ENCODE results near the gene HIP1. TPM values are rescaled to one million over a fixed set of nuclear protein-coding genes. Genes with fewer than 3 reads are reported as not detected.

HIP1 gene
- total and polyA plus RNA-seq, 9 of the 15 experiments (the other 6 are each of a cell fraction or from before 2014, with no cell fraction given) = 2.4 to 13.7 (median 9.5) TPM

DNA sequence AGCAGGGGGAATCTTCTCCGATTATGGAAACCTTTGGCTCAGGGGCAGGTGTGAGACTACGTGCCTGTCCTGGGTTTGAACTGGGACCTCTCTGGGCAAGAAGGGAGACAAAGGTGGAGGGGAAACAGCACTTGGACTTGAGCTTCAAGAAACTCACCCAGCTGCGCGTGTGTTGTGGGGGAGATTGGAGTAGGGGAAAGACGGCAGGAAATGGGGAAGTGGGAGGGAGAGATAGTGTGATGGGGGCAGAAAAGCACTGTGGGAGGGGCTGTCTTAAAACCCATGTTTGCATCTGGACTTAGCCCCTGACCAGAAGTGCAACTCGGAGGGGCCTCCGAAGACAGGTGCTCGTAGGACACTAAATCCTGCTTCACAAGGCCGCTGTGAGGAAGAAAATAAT, 107.0 kb downstream of the HIP1 start (continued):
- TF ChIP-seq ZNF324 (CRISPR knock-in tag; IDR thresholded peaks at IDR 0.05) (no peak), STAT5A (IDR thresholded peaks at IDR 0.05; ENCODE audit: borderline replicate concordance, low read length) (no peak), ZNF280A (IDR thresholded peaks at IDR 0.05; ENCODE audit: low read depth, partially characterized antibody) (no peak), KLF10 (CRISPR knock-in tag; IDR thresholded peaks at IDR 0.05) (no peak), OTX1 (CRISPR knock-in tag; IDR thresholded peaks at IDR 0.05) (peak; percentile 19; the same call in 1 of the 2 replicates), DPF2 (IDR thresholded peaks at IDR 0.05) (peak; percentile 84), NCOA1 (IDR thresholded peaks at IDR 0.05; ENCODE audit: low read depth) (no peak; the same call in 1 of the 2 replicates), ZNF146 (CRISPR knock-in tag; IDR thresholded peaks at IDR 0.05; ENCODE audit: unreplicated experiment) (no peak), CHCHD3 (CRISPR knock-in tag; IDR thresholded peaks at IDR 0.05) (no peak), MTA1 (IDR thresholded peaks at IDR 0.05; ENCODE audit: borderline replicate concordance) (no peak; the same call in 1 of the 2 replicates), RHOXF2B (CRISPR knock-in tag; conservative IDR thresholded peaks at IDR 0.05) (no peak), ZNF143 (CRISPR knock-in tag; IDR thresholded peaks at IDR 0.05) (no peak), ZBTB17 (CRISPR knock-in tag; IDR thresholded peaks at IDR 0.05) (no peak), FOXP1 (CRISPR knock-in tag; IDR thresholded peaks at IDR 0.05) (no peak), TFAM (CRISPR knock-in tag; conservative IDR thresholded peaks at IDR 0.05) (no peak), ZNF77 (CRISPR knock-in tag; IDR thresholded peaks at IDR 0.05) (no peak), NUFIP1 (IDR thresholded peaks at IDR 0.05; ENCODE audit: partially characterized antibody) (no peak), POLR2B (IDR thresholded peaks at IDR 0.05; ENCODE audit: low read depth, partially characterized antibody) (no peak), TRIM28 (IDR thresholded peaks at IDR 0.05) (no peak), HDAC2 (IDR thresholded peaks at IDR 0.05) (no peak), DIDO1 (tag; IDR thresholded peaks at IDR 0.05; ENCODE audit: low read depth) (no peak), TBL1XR1 (IDR thresholded peaks at IDR 0.05; ENCODE audit: low read length in 2 of 2) (no peak; a peak in 1 of 4 replicates)
- TF ChIP-seq, protein P1, sequence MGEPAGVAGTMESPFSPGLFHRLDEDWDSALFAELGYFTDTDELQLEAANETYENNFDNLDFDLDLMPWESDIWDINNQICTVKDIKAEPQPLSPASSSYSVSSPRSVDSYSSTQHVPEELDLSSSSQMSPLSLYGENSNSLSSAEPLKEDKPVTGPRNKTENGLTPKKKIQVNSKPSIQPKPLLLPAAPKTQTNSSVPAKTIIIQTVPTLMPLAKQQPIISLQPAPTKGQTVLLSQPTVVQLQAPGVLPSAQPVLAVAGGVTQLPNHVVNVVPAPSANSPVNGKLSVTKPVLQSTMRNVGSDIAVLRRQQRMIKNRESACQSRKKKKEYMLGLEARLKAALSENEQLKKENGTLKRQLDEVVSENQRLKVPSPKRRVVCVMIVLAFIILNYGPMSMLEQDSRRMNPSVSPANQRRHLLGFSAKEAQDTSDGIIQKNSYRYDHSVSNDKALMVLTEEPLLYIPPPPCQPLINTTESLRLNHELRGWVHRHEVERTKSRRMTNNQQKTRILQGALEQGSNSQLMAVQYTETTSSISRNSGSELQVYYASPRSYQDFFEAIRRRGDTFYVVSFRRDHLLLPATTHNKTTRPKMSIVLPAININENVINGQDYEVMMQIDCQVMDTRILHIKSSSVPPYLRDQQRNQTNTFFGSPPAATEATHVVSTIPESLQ (CRISPR knock-in tag; IDR thresholded peaks at IDR 0.05) = no peak
- TF ChIP-seq, protein P2, sequence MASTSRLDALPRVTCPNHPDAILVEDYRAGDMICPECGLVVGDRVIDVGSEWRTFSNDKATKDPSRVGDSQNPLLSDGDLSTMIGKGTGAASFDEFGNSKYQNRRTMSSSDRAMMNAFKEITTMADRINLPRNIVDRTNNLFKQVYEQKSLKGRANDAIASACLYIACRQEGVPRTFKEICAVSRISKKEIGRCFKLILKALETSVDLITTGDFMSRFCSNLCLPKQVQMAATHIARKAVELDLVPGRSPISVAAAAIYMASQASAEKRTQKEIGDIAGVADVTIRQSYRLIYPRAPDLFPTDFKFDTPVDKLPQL (IDR thresholded peaks at IDR 0.05; ENCODE audit: extremely low read depth, insufficient read length) = no peak
- TF ChIP-seq, protein P3, sequence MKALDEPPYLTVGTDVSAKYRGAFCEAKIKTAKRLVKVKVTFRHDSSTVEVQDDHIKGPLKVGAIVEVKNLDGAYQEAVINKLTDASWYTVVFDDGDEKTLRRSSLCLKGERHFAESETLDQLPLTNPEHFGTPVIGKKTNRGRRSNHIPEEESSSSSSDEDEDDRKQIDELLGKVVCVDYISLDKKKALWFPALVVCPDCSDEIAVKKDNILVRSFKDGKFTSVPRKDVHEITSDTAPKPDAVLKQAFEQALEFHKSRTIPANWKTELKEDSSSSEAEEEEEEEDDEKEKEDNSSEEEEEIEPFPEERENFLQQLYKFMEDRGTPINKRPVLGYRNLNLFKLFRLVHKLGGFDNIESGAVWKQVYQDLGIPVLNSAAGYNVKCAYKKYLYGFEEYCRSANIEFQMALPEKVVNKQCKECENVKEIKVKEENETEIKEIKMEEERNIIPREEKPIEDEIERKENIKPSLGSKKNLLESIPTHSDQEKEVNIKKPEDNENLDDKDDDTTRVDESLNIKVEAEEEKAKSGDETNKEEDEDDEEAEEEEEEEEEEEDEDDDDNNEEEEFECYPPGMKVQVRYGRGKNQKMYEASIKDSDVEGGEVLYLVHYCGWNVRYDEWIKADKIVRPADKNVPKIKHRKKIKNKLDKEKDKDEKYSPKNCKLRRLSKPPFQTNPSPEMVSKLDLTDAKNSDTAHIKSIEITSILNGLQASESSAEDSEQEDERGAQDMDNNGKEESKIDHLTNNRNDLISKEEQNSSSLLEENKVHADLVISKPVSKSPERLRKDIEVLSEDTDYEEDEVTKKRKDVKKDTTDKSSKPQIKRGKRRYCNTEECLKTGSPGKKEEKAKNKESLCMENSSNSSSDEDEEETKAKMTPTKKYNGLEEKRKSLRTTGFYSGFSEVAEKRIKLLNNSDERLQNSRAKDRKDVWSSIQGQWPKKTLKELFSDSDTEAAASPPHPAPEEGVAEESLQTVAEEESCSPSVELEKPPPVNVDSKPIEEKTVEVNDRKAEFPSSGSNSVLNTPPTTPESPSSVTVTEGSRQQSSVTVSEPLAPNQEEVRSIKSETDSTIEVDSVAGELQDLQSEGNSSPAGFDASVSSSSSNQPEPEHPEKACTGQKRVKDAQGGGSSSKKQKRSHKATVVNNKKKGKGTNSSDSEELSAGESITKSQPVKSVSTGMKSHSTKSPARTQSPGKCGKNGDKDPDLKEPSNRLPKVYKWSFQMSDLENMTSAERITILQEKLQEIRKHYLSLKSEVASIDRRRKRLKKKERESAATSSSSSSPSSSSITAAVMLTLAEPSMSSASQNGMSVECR (CRISPR knock-in tag; IDR thresholded peaks at IDR 0.05) = no peak
